ENCODE data around the gene CCDC85C.

The CCDC85C gene

DNA sequence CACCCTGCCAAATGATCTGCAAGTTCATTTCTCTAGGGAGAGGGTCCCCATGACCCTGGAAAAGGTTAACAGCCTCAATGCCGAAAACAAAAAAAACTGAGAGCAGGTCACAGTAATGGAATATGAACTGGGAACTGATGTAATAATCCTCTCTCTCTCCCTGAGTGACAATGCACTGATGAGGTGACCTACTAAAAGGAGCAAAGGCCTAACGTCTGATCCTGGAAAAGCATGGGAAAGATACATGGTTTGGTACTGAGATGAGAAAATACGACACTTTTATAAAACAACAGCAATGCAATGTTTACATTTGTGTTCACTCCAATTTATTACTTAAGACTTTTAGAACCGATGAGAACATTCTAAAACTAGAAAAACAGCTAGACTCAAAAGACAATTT is 151.0 kb downstream of the CCDC85C start:
- TF ChIP-seq CTCF (IDR thresholded peaks at IDR 0.05; ENCODE audit: low read depth, low read length) = no peak
- H3K4me3 ChIP-seq (ENCODE audit: low read depth, low read length) = no peak overlapping the region

- TF ChIP-seq CTCF (IDR thresholded peaks at IDR 0.05; ENCODE audit: low read depth, low read length) = no peak
Observed at GRCh38 chr14:99451234-99451633, 152.8 kb downstream of the CCDC85C start.

GRCh38 chr14:99450266-99450665 is 153.7 kb downstream of the CCDC85C start:
- no peak overlapping the region for H3K4me3 ChIP-seq (ENCODE audit: low read depth, low read length)
- no peak for TF ChIP-seq CTCF (IDR thresholded peaks at IDR 0.05; ENCODE audit: low read depth, low read length)

More at GRCh38 chr14:99451234-99451633, 152.8 kb downstream of the CCDC85C start:
- no peak overlapping the region for H3K4me3 ChIP-seq (ENCODE audit: low read depth, low read length)
